ENCODE data around the gene GP9. TPM values are rescaled to one million over a fixed set of nuclear protein-coding genes. Genes with fewer than 3 reads are reported as not detected.

The GP9 gene
- total and polyA plus RNA-seq, 2 donors (not counting 1 experiment from before 2014, with no cell fraction given): not detected

- CTCF ChIA-PET: no interaction called here
- Histone ChIP-seq H3K4me3 (ENCODE audit: control extremely low read depth in 1 of 5, extremely low read depth in 1 of 5, insufficient read depth in 1 of 5, low read depth in 2 of 5, low read length in 4 of 5) (no peak overlapping the region), H3K36me3 (replicated peaks in 1 of 2; ENCODE audit: control extremely low read depth in 1 of 2, control insufficient read depth in 1 of 2, extremely low read depth in 1 of 2, insufficient read depth in 2 of 2, low read length in 1 of 2) (no peaks in the 10 kb centered on the region), H3K9ac (ENCODE audit: low read length) (no peak overlapping the region), H3K4me1 (ENCODE audit: control insufficient read depth in 2 of 2, insufficient read depth in 2 of 2, low read length in 2 of 2) (no peaks in the 10 kb centered on the region), H3K27me3 (replicated peaks in 1 of 4; ENCODE audit: control extremely low read depth in 1 of 4, control insufficient read depth in 3 of 4, insufficient read depth in 4 of 4, low read length in 3 of 4) (no peaks in the 10 kb centered on the region), H2AFZ (ENCODE audit: insufficient read depth, low read depth, low read length, poor library complexity, severe bottlenecking) (no peak overlapping the region), H3K27ac (ENCODE audit: low read length in 2 of 2) (no peak overlapping the region), H4K20me1 (ENCODE audit: control insufficient read depth, insufficient read depth, low read length, poor library complexity, severe bottlenecking) (no peaks in the 10 kb centered on the region), H3K79me2 (ENCODE audit: control insufficient read depth, insufficient read depth, low read length) (no peaks in the 10 kb centered on the region), H3K9me3 (ENCODE audit: control extremely low read depth in 1 of 3, control insufficient read depth in 2 of 3, insufficient read depth in 1 of 3, low read length in 2 of 3) (no peaks in the 10 kb centered on the region), H3K4me2 (replicated peaks; ENCODE audit: low read depth, low read length, poor library complexity, severe bottlenecking) (no peak overlapping the region)
- POLR2A ChIA-PET: interaction anchor here (0.6 kb wide), 1 partner anchor 148 kb away, joined by 4 read pairs; no protein-coding TSS in a partner anchor
- DNase-seq: no peak
- H3K4me3 Mint-ChIP-seq: no peak overlapping the region
- H3K9me3 Mint-ChIP-seq (ENCODE audit: insufficient read depth): no peaks in the 10 kb centered on the region
- no peaks in the 10 kb centered on the region for H3K27me3 Mint-ChIP-seq
- intact Hi-C loops (cut with micrococcal nuclease): no loop called here
- H3K4me1 Mint-ChIP-seq: no peaks in the 10 kb centered on the region
- TF ChIP-seq CTCF (IDR thresholded peaks at IDR 0.05) (no peak), EZH2 (IDR thresholded peaks at IDR 0.05; ENCODE audit: borderline replicate concordance, insufficient read depth, low read depth, low read length, poor library complexity, severe bottlenecking) (no peak)
- no peak for ATAC-seq (ENCODE audit: low read depth)
- H3K27ac Mint-ChIP-seq: no peak overlapping the region
- 96% methylated on average over 11 of the region's 12 CpGs for WGBS (ENCODE audit: insufficient coverage)
Observed at GRCh38 chr3:129085165-129085715, 24.7 kb downstream of the GP9 start.

- ATAC-seq (ENCODE audit: low read depth) (no peak), DNase-seq (no peak)
- 85% methylated on average over 4 of the region's 4 CpGs for WGBS (ENCODE audit: insufficient coverage)
- TF ChIP-seq EZH2 (IDR thresholded peaks at IDR 0.05; ENCODE audit: borderline replicate concordance, insufficient read depth, low read depth, low read length, poor library complexity, severe bottlenecking) (no peak), CTCF (IDR thresholded peaks at IDR 0.05) (no peak)
- Mint-ChIP-seq H3K4me1 (no peaks in the 10 kb centered on the region), H3K27me3 (no peaks in the 10 kb centered on the region), H3K27ac (no peak overlapping the region), H3K9me3 (ENCODE audit: insufficient read depth) (no peaks in the 10 kb centered on the region), H3K4me3 (no peak overlapping the region)
- ChIA-PET POLR2A (interaction anchor here (0.6 kb wide), 1 partner anchor 148 kb away, joined by 4 read pairs; no protein-coding TSS in a partner anchor), CTCF (no interaction called here)
- no peak overlapping the region for H3K9ac ChIP-seq (ENCODE audit: low read length)
- H2AFZ ChIP-seq (ENCODE audit: insufficient read depth, low read depth, low read length, poor library complexity, severe bottlenecking): no peak overlapping the region
- intact Hi-C loops (cut with micrococcal nuclease): no loop called here
- no peak overlapping the region for H3K4me2 ChIP-seq (replicated peaks; ENCODE audit: low read depth, low read length, poor library complexity, severe bottlenecking)
- H3K4me1 ChIP-seq (ENCODE audit: control insufficient read depth in 2 of 2, insufficient read depth in 2 of 2, low read length in 2 of 2): no peaks in the 10 kb centered on the region
- no peak overlapping the region for H3K4me3 ChIP-seq (ENCODE audit: control extremely low read depth in 1 of 5, extremely low read depth in 1 of 5, insufficient read depth in 1 of 5, low read depth in 2 of 5, low read length in 4 of 5)
- H3K27me3 ChIP-seq (replicated peaks in 1 of 4; ENCODE audit: control extremely low read depth in 1 of 4, control insufficient read depth in 3 of 4, insufficient read depth in 4 of 4, low read length in 3 of 4): no peaks in the 10 kb centered on the region
- H4K20me1 ChIP-seq (ENCODE audit: control insufficient read depth, insufficient read depth, low read length, poor library complexity, severe bottlenecking): no peaks in the 10 kb centered on the region
- no peaks in the 10 kb centered on the region for H3K79me2 ChIP-seq (ENCODE audit: control insufficient read depth, insufficient read depth, low read length)
- H3K27ac ChIP-seq (ENCODE audit: low read length in 2 of 2): no peak overlapping the region
- no peaks in the 10 kb centered on the region for H3K36me3 ChIP-seq (replicated peaks in 1 of 2; ENCODE audit: control extremely low read depth in 1 of 2, control insufficient read depth in 1 of 2, extremely low read depth in 1 of 2, insufficient read depth in 2 of 2, low read length in 1 of 2)
- no peaks in the 10 kb centered on the region for H3K9me3 ChIP-seq (ENCODE audit: control extremely low read depth in 1 of 3, control insufficient read depth in 2 of 3, insufficient read depth in 1 of 3, low read length in 2 of 3)
Observed at GRCh38 chr3:129085818-129086217, 25.2 kb downstream of the GP9 start.

Measured in B cell (primary cell).